Kasumi-1 (cell line): ENCODE results near the gene CREB1.

Experiments
- DNase-seq, 2 experiments: peaks; one replicate each; lab custom pipeline; 2025; lab: John Stamatoyannopoulos, UW

CREB1 gene

GRCh38 chr2:207543272-207543671 is 13.5 kb downstream of the CREB1 start:
- no peak for DNase-seq

DNA sequence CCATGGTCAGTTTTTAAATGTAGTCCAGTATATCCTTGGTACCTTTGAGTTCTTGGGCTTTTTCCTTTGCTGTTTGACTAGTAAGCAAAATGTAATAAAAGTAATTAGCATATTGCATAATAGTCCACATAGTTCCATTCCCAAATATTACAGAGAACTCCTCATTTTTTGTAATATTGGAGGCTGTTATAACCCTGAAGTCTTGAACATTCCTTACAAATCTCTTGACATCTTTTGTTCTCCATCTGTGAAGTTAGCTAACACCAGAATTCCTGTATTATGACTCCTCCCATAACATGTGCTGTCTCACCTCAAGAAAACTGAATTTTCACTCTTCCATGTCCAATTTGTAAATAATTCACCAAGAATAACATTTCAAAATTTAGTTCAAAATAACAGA is 17.1 kb downstream of the CREB1 start:
- no peak for DNase-seq

GRCh38 chr2:207549145-207549544 is 19.4 kb downstream of the CREB1 start:
- no peak for DNase-seq

DNA sequence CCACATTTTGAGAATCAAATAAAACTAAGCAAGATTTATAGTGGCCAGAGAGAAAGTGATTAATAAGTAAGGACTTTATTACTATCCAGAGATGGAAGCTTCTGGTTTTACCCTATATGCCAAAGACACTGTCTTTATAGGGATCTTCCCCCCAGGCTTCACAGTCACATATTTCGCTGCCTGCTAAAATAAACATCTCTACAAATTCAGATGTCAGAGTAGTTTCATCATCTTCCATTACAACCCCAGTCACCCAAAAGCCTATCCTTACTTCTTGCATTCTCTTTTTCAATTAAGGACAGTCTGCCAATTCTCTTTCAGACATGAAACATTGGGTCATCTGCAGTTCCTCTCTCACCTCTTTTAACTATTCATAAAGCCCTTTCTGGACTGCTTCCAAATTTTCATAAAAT is 28.3 kb downstream of the CREB1 start:
- no peak for DNase-seq

DNA sequence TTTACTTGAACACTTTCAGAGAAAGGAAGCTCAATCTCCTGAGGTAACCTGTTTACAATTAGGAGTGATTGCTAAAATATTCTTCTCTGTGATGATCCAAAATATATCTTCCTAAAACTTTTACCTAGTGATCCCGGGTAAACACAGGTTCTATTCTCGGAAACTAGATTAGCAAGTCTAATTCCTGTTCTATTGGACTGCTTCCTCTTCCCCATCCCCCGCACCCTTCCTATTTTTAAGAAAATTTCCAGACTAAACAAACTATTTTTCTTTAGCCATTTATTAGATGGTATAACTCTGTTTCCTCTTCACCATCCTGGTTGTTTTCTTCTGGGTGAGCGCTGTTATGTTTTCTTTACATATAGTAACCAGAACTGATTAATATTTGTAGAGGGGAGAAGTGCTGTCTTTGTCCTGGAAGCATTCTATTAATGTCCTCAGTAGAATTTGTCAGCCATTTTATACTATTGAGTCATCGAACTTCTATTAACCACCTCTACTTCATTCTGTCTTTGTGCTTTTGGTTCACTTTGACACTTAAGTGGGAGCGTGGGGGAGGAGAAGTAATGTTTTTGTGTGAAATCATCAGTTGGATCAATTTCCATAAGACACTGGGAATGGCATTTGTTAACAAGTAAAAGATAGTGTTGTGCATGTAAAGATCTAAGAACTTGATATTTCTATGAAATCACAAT is 31.8 kb downstream of the CREB1 start:
- no peak for DNase-seq

DNA sequence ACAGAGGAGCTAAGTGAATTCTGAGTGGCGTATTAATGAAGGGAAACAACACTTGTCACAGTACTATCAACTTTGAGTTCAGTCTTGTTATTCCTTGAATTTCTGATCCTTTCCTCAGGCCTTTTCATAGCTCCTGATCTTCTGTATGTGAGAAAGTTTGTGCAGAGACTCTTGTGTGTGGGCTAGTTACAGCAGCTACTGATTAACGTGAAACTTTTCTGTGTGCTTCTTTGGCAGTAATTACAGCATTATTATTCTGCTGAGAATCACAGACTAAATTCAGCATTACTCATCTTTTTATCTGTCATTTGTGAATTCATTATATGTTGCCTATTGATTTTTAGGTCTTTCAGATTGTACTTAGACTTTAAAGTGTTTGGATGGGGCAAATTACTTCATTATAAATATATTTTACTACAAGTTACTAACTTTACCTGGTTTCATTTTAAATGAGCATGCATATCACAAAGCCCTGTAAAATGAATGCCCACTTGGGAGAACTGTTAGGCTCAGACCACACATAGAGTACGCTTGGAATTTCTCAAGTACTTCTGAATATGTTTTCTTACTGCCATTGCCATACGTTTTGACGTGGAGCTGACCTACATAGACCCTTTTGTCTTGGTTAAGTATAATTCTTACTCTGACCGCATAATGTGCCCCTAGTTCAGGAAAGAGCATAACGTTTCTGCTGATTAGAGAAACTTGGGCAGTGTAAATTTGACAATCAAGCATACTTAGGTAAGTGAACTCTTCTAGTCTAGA is 36.2 kb downstream of the CREB1 start:
- DNase-seq, result no peak

GRCh38 chr2:207567671-207568070 is 37.9 kb downstream of the CREB1 start:
- DNase-seq, result no peak

DNA sequence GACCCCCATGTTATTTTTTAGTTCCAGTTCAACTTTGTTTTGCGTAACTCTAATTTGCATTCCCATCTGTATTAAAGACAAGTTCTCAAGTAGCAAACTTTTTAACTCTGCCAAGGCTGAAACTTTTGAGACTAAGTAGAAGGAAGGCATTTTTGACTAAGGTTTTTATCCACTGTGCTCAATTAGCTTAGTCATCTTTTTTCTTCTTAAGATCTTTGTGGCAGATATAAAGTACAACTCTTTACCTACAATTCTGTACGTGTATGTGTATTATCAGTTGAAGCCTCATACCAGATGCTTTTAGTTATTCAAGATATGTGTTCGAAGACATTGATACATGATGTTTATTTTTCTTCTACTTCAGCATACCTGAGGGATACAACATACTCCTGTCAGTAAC is 41.6 kb downstream of the CREB1 start:
- DNase-seq, result no peak

- DNase-seq, result no peak
Measured at GRCh38 chr2:207584952-207585351, 55.2 kb downstream of the CREB1 start.

DNA sequence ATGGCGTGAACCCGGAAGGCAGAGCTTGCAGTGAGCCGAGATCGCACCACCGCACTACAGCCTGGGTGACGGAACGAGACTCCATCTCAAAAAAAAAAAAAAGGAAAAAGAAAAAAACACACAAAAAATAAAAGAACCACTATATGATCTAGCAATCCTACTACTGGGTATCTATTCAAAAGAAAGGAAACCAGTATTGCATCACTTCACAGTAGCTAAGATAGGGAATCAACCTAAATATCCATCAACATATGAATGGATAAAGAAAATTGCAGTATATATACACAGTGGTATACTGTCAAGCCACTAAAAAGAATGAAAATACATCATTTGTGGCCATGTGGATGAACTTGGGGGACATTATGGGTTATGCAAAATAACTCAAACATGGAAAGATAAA is 57.5 kb downstream of the CREB1 start:
- DNase-seq, result no peak

GRCh38 chr2:207589143-207589542 is 59.4 kb downstream of the CREB1 start:
- no peak for DNase-seq

DNA sequence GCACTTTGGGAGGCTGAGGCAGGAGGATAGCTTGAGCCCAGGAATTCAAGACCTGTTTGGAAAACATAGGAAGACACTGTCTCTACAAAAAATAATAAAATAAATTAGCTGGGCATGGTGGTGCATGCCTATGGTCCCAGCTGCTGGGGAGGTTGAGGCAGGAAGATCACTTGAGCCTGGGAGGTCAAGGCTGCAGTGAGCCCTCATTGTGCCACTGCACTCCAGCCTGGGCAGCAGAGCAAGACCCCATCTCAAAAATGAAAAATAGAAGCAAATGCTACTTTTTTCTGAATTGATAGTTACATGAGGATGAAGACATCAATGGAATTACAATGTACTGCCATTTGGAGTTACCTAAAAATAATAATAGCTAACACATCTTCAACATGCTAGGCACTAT is 63.5 kb downstream of the CREB1 start:
- no peak for DNase-seq

DNA sequence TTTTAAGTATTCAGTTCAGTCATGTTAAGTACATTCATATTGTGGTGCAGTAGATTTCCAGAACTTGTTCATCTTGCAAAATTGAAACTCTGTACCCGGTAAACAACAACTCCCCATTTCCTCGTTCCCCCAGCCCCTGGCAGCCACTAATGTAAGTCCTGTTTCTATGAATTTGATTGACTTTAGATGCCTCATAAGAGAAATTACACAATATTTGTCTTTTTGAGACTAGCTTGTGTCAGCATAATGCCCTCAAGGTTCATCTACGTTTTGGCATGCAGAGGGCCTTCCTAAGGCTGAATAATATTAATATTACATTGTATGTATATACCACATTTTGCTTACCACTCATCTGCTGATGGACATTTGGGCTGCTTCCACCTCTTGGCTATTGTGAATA is 64.5 kb downstream of the CREB1 start:
- no peak for DNase-seq

GRCh38 chr2:207594731-207595130 is 65.0 kb downstream of the CREB1 start:
- DNase-seq, result no peak

GRCh38 chr2:207599636-207600035 is 69.9 kb downstream of the CREB1 start:
- DNase-seq, result no peak

GRCh38 chr2:207600231-207600630 is 70.5 kb downstream of the CREB1 start:
- DNase-seq, result no peak

GRCh38 chr2:207601774-207602173 is 72.0 kb downstream of the CREB1 start:
- no peak for DNase-seq

DNA sequence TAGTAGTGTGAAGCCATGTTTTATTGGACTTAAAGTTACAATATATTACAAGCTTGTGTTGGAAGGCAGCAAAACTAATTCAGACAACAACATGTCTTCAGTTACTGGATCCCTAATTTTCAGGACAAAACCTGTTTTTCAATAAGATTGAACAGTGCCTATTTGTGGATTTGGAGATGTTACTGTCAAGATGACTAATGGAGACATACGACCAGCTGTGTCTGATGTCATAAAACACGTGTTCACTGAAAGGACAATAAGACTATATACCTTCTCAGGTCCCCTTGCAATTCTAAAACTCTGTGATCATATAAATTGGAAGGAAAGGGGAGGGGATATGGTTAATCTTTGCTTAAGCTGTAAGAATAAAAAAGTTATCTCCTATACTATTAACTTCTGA is 73.7 kb downstream of the CREB1 start:
- no peak for DNase-seq

DNA sequence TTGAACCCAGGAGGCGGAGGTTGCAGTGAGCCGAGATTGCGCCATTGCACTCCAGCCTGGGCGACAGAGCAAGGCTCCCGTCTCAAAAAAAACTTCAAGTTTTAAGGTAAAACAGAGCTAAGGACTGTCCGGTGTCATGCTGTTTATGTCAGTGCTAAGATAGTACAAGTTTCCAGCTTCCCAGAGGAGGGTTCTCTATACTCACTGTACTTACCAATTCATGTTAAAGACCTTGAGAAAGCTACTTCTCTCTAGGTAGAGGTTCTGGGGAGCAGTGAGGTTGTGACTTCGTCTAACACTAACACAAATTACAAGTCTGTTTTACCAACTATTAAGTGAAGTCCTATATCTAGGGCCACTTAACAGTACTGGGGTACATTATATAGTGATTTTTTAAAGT is 76.6 kb downstream of the CREB1 start:
- DNase-seq, result no peak

- no peak for DNase-seq
Measured at GRCh38 chr2:207606829-207607228, 77.1 kb downstream of the CREB1 start.

DNA sequence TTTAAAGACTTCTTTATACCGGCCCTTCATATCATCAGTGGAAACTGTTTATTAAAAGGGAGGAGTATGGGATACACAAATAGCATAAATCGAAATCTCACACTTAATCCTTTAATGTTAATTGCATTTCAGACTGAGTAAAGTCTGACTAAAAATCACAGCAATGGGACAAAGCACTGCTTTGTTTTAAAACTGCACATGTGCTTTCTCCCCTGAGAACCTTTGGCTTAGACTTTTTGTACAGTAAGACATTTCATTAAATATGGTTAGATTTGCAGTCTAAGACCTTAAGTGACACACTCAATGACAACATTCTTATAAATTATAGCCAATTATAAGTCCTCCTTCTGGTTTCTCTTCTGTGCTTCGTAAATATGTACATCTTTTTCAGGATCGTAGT is 83.0 kb downstream of the CREB1 start:
- no peak for DNase-seq

GRCh38 chr2:207614824-207615223 is 85.1 kb downstream of the CREB1 start:
- no peak for DNase-seq

GRCh38 chr2:207616185-207616584 is 86.4 kb downstream of the CREB1 start:
- no peak for DNase-seq
